Measurements from ENCODE around the gene TIMM13. TPM values are rescaled to one million over a fixed set of nuclear protein-coding genes. Genes with fewer than 3 reads are reported as not detected.

TIMM13 gene
- total RNA-seq (2022; extraction: Qiagen RNA extraction; ENCODE audit: low read depth) = 63.0 to 138 TPM (median 109 TPM) in 5 replicates

DNA sequence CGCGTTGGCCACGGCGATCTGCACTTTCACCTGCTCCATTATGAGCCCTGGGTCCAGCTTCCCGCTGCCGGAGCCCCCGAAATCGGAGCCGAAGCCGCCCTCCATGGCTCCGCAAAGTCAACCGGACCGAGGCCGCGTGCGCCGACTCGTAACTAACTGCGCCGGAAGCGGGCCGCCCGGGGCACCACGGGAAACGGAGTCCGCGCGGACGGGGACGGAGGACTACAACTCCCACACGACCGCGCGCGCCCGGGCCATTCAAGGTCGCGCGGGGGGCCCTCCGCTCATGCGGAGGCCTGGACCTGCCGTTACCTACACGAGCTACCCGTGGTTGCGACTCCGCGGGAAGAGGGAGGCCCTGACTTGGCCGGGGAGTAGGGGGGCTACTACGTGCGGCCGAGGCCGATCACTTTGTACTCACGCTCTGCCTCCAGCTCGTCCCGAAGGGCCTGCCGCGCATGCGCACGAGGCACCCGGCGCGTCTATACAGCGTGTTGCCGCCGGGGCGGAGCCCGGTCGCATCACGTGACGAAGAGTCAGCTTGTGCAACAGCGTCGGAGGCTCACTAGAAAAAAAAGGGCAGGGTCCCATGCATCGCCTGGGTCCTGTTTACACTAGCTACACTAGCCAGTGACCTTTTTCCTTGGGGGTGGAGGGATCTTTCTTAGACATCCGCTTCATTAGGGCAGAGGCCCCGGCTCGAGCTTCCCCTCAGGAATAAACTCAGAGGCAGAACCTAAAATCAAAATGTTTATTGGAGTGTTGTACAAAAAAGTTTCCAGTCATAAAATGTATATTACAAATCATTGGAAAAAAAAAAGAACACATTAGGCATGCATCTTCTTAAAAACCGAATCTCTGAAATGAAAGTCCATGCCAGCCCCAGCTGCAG lies at the start of gene TIMM13:
Gene TIMM13, minus strand, starts transcription at position 158 of the 892 bp plus-strand sequence. Its CDS starts 53 bp downstream, at position 105.

DNA sequence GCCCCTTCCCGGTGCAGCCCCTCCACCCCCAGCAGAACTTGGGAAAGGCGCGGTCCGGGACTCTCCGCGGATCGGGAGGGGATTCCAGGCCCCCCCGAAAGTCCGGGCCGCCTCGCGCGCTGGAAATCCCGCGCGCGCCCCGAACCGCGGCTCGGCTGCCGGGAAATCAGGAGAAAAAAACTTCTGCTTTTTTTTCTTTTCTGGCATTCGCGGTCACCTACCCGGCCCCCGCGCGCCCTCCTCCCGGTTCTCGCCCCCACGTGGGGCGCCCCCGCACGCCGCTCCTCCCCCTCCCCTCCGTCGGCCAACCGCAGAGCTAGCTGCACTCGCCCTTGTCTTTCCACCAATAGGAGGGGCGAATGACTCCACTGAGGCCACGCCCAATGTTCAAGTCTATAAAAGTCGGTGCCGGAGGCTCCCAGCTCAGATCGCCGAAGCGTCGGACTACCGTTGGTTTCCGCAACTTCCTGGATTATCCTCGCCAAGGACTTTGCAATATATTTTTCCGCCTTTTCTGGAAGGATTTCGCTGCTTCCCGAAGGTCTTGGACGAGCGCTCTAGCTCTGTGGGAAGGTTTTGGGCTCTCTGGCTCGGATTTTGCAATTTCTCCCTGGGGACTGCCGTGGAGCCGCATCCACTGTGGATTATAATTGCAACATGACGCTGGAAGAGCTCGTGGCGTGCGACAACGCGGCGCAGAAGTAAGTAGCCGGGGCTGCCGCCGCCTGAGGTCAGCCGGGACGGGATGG lies 48.5 kb upstream of the TIMM13 start, which contains the start of gene GADD45B:
Gene GADD45B, plus strand, starts transcription at position 426 of the 749 bp plus-strand sequence. Its CDS starts 232 bp downstream, at position 658.

Other genes with a start within 250 kb of the TIMM13 start
- gene PLEKHJ1, start 191.3 kb downstream of the TIMM13 start, total RNA-seq (2022; extraction: Qiagen RNA extraction; ENCODE audit: low read depth) = 37.5 to 49.5 TPM (median 47.4 TPM) in 5 replicates
- gene SF3A2, start 190.8 kb downstream of the TIMM13 start, total RNA-seq (2022; extraction: Qiagen RNA extraction; ENCODE audit: low read depth) = 57.3 to 75.2 TPM (median 68.3 TPM) in 5 replicates
- 9.5 to 25.2 TPM (median 16.0 TPM) in 5 replicates for gene AMH, start 178.3 kb downstream of the TIMM13 start, total RNA-seq (2022; extraction: Qiagen RNA extraction; ENCODE audit: low read depth)
- gene JSRP1, start 171.2 kb downstream of the TIMM13 start, total RNA-seq (2022; extraction: Qiagen RNA extraction; ENCODE audit: low read depth) = 0.61 to 1.3 TPM (median 0.74 TPM) in 5 replicates
- not detected in 5 replicates for gene PEAK3, start 145.4 kb downstream of the TIMM13 start, total RNA-seq (2022; extraction: Qiagen RNA extraction; ENCODE audit: low read depth)
- not detected in 5 replicates for gene LINGO3, start 119.4 kb downstream of the TIMM13 start, total RNA-seq (2022; extraction: Qiagen RNA extraction; ENCODE audit: low read depth)
- gene LSM7, start 99.0 kb downstream of the TIMM13 start, total RNA-seq (2022; extraction: Qiagen RNA extraction; ENCODE audit: low read depth) = 127 to 156 TPM (median 143 TPM) in 5 replicates
- 14.4 to 23.9 TPM (median 20.3 TPM) in 5 replicates for gene SPPL2B, start 98.9 kb downstream of the TIMM13 start, total RNA-seq (2022; extraction: Qiagen RNA extraction; ENCODE audit: low read depth)
- gene TMPRSS9, start 67.3 kb downstream of the TIMM13 start, total RNA-seq (2022; extraction: Qiagen RNA extraction; ENCODE audit: low read depth) = 0.02 to 0.08 TPM in 2 of 5 replicates, not detected in the others
- gene LMNB2, start 29.4 kb upstream of the TIMM13 start, total RNA-seq (2022; extraction: Qiagen RNA extraction; ENCODE audit: low read depth) = 63.5 to 93.5 TPM (median 79.6 TPM) in 5 replicates
- 33.3 to 39.8 TPM (median 37.0 TPM) in 5 replicates for gene GADD45B, start 48.5 kb upstream of the TIMM13 start, total RNA-seq (2022; extraction: Qiagen RNA extraction; ENCODE audit: low read depth)

Data from A549 treated with DMSO at 1 μM for 4 hours (cell line).